ENCODE data around the gene NEURL1B.
A peak's percentile ranks its signal among the peaks of the same experiment; 100 is the strongest.

NEURL1B gene

DNA sequence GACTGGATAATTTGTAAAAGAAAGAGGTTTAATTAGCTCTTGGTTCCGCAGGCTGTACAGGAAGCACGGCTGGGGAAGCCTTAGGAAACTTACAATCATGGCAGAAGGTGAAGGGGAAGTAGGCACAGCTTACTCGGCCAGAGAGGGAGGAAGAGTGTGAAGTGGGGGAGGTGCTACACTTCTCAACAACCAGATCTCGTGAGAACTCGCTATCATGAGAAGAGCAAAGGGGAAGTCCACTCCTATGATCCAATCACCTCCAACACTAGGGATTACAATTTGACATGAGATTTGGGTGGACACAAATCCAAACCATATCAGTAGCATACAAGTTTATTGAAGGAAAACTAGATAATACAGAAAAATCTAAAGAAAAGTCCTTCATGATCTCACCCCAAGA, 39.9 kb downstream of the NEURL1B start:
- no peak for DNase-seq

DNA sequence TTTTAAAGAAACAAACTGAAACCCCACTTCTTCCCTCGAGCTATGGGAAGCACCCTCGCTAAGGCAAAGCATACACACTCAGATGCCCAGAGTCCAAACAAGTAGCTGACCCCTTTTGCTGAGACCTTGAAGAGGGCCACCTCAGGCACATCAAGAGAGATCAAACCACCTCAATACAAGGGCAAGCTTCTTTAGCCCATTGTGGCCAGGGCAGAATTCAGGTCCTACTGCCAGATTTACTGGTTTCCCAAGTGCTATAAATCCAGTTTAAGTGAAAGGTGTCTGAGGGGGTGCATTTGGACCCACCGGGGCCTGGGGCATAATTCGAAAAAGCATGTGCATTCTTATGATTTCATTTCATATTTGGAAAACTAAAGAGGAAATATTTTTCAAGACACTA, 40.4 kb downstream of the NEURL1B start:
- DNase-seq: no peak

DNA sequence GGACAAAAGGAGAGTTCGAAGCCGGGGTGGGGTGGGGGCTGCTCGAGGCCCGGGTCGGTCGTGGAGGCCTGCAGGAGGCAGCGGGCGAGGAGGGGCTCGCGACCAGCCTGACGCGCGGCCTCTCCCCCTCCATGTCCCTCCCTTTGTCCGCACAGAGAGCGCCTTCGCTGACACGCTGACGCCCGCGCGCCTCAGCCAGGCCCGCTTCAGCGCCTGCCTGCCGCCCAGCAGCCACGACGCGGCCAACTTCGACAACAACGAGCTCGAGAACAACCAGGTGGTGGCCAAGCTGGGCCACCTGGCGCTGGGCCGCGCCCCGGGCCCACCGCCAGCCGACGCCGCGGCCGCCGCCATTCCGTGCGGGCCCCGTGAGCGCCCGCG, 42.2 kb downstream of the NEURL1B start:
- DNase-seq: no peak

DNA sequence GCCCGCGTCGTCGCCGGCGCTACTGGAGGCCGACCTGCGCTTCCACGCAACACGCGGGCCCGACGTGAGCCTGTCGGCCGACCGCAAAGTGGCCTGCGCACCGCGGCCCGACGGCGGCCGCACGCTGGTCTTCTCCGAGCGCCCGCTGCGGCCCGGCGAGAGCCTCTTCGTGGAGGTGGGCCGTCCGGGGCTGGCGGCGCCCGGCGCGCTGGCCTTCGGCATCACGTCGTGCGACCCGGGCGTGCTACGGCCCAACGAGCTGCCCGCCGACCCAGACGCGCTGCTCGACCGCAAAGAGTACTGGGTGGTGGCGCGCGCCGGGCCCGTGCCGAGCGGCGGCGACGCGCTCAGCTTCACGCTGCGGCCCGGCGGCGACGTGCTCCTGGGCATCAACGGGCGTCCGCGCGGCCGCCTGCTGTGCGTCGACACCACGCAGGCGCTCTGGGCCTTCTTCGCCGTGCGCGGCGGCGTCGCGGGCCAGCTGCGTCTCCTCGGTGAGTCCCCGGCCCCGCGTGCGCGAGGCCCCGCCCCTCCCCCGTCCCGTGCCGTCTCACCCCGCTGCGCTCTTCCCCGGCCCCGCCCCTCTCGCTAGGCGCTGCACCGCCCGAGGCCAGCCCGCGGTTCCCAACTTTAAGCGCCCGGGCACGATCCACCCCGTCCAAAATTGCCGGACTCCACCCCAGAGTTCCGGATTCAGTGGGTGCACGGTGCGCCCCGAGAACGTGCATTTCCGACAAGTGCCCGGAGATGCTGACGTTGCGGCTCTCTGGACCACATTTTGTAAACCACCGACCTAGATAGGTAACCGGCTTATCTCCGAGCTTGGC, 42.8 kb downstream of the NEURL1B start:
- no peak for DNase-seq

DNA sequence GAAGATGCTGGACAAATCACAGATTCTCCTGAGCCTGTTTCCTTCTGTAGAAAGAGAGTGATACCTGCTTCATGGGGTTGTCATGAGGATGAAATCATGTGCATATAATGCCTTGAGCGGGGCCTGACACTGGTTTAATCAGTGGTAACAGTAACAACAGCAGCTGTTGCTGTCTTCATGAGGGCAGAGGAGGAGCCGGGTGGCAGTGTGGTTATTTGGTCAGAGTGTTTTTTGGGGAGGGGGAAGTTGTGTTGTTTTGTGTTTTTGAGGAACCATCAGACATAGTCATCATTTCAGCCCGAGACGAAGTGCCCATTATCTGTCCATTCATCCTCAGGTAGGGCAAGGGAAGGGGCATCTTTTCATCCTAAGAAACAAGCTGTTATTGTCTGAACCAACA, 44.0 kb downstream of the NEURL1B start:
- DNase-seq: no peak

DNA sequence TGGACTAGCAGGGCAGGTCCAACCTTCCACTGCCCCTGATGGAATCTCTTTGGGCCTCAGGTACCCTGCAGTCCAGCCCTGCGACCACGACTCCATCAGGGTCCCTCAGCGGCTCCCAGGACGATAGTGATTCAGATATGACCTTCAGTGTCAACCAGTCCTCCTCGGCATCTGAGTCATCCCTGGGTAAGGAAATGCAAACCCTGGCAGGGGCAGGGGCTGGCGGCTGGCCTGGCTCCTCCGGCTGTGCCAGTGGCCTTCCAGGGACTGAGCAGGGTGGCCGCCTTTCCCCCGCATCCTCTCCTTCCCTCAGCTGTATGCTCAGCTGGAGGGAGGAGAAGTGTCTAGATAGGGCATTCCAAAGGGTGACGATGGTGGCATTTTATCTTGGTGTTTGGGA, 45.0 kb downstream of the NEURL1B start:
- DNase-seq: no peak

DNA sequence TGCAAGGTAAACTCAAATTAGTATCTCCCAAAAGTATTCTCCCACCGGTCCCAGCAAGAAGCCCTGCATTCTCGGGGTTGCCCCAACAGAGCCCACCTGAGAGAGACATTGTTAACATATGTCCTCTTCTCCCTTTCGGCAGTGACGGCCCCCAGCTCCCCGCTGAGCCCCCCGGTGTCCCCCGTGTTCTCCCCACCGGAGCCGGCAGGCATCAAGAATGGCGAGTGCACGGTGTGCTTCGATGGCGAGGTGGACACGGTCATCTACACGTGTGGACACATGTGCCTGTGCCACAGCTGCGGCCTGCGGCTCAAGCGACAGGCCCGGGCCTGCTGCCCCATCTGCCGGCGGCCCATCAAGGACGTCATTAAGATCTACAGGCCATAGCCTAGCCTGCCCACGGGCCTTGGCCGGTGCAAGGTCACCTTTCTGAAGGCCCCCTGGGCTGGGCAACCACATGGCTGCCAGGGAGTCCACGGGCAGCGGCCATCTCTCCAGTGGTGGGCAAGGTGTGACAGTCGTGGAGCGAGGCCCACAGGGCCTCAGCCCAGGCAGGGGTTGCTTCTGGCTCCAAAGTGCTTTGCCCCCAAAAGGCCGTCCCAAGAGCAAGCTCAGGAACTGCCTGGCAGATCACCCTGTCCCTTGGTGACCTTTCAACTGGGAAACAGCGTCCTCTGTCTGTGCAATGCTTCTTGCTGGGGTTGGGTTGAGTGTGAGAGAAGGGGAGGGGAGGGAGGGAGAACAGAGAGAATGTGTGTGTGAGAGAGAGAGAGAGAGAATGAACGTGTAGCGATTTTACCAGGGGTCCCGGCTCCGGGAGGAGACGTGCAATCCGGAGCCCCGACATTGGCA, 45.7 kb downstream of the NEURL1B start:
- no peak for DNase-seq

DNA sequence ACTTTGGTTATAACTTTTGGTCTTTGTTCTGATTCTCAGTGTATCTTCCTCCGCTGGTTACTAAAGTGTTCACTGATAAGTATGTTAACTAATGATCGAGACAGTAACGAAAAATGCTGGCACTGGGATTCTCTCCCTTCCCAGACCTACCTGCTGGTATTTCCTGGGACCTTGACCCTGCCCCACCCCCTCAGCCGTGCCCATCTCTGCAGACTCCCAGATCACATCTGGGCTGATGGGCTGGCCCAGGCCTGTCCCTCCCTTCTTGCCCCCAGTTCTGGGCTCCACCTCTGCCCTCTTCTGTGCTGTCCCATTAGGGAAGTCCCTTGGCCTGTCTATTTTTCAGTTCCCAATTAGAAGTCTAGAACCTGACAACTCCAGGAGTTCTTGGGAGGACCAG, 46.9 kb downstream of the NEURL1B start:
- DNase-seq: no peak

DNA sequence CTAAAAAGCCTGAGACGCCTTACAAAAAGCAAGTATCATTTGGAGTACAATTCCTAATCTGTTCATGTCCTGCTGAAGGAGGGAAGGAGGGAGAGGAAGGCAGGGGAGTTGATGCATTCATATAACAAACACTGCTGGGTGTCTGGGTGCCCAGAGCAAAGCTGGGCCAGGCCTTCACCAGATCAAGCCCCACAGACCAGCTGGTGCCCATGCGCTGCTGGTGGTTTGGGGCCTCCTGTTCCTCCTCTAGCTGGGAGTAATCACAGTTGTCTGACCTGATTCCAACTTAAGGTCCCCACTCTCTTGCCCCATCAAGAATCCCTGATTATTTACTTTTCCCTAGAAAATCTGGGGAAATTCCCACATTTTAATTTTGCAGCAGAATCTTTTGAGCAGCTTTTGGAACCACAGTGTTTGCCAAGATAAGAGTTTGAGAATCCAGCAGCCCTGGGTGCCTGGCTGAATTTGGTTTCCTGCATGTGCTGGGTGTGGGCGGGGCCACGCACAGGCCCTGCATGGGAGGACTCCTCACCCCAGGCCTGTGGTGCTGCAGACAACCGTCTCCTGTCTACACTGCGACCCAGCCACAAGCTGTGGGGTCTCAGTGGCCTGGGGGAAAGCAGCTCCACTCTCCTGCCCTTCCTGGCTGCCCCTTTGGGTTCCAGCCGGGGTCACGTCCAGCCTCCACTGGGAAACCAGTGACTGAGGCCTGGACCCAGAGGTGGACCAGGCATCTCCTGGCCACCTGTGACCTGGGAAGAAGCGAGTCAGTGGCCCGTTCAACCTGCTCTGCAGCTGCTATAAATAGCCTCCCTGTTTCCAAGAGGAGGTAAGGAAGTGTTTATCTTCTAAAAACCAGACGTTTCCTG, 47.5 kb downstream of the NEURL1B start:
- DNase-seq: no peak

DNA sequence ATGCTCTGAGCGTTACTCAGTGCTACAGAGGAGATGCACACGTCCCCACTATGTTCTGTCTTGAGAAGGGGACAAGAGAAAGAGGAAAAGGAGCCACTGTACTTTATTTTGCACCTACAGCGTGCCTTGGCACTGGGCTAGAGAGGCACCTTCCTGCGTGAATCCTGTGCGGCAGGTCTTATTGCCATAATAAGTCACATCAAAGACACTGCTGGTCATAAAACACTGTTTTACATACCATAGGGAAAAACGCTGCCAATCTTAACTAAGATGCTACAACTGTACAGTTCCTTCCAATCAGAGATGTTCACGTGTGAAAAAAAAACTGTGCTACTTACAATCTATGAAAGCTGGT, 48.1 kb downstream of the NEURL1B start:
- no peak for DNase-seq

DNA sequence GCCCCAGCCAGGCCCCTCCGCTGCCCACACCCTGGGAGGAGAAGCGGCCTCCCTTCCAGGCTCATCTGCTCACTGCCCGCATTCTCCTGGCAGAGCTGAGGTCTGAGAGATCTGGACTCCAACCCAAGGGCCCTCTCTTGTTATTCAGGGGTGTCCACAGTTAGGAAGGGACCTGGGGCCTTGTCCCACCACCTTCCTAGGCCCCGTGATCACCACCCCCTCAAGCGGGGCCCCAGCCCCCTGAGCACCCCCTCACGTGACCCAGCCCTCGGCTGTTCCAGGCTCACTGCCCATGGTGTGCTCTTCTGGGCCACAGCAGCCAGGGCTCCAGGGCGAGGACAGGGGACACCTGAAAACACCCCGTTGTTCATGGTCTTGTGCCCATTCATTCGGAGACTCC, 48.7 kb downstream of the NEURL1B start:
- DNase-seq: no peak

DNA sequence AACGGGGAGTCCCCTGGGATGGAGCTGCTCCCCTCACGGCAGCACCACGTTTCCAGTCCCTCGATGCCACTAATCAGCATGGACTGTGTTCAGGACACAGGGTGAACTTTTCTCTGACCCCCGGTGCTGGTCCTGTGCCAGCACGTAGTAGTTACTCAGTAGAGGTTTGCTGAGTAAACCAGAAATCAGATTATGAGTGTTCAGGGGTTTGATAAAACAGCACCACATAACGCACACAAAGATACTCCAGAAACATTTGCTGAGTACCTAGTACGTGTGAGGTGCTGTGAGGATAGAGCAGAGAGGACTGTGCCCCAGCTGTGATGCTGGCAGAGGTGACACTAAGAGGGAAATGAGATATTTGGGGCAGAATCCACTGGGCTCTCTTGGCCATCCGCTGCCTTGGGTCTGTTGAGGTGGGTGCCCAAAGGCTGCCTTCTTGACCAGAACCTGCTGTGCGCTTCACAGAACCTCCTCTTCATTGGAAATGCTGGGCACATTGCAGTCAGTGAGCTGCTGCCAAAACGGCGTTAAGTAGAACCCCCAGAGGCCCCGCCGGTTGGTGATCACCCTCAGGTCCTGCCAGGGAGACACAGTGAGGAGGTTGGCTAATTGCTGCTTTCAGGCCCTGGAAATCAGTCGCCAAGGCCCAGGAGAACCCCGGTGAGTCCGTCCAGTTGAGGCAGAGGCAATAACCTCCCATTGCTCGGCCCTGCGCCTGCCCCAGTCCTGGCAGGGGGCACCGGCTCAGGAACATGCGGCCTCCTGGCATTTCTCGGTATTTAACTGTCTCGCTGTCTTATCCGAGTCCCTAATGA, 49.4 kb downstream of the NEURL1B start:
- no peak for DNase-seq

DNA sequence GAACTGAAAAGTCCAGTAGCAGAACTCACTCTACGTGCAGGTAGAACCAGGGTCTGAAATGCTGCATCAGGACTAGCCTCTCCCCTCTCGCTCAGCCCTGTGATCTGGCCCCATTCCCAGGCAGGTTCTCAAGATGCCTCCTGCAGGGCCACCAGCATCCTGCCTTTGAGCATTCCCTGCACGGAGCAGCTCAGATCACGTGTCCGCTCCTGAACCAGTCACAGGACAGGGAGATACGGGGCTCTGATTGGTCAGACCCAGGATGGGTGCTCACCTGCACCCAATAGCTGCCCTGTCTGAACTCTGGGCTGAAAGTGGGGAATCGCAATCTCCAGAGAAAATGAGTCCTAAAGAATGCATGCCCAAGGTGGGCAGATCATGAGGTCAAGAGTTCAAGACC, 50.8 kb downstream of the NEURL1B start:
- no peak for DNase-seq

DNA sequence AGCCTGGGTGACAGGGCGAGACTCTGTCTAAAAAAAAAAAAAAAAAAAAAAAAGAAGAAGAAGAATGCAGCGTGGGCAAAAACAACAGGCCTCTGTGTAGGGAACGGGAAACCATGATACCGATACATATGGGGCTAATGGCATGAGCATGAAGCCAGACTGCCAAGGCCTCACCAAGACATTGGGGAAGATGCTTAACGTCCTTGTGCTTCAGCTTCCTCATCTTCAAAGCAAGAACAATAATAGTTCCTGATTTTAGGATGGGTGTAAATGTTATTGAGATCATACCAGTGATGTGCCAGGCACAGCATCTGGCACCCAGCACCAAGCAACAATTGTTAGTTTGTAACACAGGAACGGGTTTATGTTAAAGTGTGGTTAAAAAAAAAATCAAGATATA, 51.4 kb downstream of the NEURL1B start:
- no peak for DNase-seq

DNA sequence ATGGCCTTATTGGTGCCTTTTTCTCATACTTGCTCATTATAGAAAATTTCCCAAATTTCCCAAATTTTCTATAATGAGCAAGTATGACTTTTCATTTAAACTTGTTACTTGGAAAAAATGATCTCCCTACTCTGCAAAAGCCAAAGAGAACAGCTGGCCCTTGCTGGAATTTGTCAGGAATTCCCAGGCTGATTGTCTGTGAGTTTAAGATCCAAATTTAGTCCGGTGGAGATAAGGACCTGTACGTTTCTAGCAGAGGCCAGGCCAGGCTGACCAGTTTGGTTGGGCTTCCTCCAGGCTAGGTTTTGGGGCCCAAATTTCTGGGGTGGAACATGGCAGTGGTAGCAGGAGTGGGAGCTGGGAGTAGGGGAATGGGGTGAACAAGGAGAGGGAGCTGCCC, 51.9 kb downstream of the NEURL1B start:
- DNase-seq: no peak

DNA sequence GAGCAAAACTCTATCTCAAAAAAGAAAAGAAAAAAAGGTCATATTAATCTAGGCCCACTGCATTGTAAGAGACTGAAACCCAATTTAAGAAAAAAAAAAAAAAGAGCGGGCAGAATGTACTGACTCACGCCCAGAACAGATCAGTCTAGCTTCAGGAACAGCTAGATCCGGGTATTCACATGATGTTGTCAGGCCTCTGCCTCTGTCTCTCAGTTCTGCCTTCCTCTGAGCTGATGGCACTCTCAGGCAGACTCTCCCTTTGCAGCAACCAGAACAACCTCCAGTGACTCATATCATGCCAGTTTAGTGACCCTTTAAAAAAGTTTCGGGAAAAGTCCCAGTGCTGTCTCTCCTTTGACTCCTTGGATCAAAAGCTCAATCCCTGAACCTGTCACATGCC, 53.0 kb downstream of the NEURL1B start:
- no peak for DNase-seq

DNA sequence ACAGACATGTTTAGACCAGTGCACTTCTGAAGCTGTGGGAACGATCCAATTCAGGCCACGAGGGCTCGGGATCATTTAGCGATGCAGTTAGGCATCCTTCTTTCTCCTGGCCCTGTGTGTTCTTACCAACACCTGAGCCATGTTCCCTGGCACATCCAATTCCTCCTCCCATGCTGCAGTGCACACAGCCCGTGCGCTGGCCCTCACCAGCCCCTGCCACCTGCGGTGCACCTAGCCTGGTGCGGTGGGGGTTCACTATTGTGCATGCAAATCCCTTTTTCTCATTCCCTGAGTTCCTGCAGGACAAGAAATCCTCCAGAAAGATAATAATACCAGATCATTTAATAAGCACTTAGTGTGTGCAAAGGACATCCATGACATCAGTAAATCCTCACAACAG, 53.5 kb downstream of the NEURL1B start:
- no peak for DNase-seq

DNA sequence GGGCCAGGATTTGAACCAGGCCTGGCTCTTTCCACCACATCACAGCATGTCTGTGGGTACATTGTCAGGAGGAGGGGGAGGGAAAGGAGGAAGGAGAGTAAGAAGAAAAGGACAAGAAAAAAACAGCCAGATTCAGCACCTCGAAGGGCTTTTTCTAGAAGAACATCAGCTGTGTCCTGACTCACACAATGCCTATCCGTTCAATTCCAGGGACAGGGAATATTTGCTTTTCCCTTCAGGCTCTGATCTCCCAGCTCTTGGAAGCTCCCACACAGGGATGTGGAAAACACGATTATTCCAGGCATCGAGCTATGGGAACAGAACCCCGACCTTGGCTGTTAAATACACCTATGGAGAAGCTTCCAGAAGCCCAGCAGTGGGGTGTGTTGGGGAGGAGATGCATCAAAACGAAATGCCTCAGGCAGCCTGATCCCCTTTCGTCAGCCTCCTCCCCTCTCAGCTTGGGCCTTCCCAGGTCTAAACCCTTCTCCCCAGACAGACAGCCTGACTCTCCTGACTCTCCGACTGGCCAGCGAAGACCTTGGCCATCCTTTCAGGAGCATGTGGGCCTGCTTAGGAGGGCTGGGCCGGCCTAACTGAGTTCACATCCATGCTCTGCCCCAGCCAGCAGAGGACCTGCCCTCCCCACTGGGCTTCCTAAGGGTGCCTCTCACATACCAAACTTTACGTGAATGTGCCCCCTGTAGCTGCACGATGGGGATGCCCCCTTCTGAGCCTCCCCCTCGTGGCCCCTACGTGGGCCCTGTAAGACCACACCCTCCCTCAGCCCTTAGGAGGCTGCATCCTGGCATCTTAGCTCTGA, 54.4 kb downstream of the NEURL1B start:
- no peak for DNase-seq

DNA sequence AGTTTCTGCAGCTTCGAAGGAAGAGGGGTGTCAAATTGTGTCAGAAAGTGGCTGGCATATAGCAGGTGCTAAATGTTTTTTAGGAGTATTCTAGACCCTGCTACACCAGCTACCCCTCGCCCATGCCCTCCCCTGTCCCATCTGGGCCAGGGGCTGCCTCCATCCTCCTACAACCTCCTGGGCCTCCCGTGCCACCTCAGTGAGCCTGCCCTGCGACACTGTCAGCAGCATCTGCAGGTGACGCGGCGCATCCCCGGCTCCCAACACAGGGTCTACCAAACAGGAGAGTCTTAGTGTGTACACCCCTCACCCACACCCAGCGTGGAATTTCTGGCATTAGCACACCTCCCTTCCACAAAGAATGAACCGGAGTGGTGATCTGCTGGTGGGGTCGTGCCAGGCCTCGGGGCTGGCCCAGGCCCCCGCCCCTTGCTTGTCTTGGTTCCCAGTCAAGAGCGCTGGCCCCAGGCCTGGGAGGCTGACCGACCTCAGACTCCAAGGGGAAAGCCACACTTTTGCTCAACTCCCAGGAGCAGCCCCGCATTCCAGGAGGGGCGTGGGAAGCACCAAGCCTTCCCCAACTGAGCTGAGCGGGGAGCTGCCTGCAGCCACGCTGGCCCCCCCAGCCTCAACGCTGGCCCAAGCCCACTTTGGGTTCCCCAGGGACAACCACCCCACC, 55.2 kb downstream of the NEURL1B start:
- DNase-seq: no peak

DNA sequence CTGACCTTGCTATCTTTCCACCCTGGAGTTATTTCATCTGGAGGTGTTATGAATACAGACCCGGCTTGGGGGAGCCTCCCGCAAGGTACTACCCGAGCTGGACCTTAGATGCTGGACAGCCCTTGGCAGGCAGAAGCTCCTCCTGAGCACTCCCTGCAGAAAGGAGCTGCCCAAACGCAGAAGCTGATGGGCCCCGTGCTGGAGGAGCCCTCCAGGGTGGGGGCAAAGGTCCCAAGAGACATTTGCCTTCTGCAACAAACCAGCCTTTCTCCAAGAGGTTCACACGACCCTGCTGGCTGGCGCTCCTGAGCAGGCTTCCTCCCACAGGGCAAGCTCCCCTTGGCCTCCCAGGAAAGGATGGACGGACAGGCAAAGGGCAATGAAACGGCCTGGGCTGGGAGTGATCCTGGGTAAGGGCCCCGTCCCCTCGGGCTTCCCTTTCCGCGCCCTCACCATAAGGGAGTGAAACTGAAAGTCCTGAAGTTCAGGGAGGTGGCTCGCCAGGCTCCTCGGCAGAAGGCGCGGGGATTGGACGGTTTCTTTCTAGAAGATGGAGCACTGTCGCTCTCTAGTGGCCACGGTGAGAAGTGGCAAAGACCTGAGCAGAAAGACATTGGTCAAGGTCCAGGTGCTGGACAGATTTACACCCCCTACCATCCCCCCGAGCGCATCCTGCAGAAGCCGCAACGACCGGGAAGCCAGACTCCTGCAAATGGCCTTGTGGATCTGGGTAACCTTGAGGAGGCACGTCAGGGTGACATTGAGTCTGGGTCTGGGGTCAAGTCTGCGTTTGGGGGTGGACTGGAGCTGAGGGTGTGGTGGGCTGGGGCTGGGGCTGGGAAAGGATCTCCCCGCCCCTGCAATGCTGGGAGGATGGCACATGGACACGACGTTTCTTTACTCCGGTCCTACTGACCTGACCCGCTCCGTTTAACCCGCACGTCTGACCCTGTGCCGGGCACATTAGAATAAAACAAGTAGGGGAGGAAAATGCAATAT, 56.4 kb downstream of the NEURL1B start:
- DNase-seq: peak; percentile 51 to 77
